ENCODE data around the gene SUGT1. TPM values are rescaled to one million over a fixed set of nuclear protein-coding genes. Genes with fewer than 3 reads are reported as not detected.

SUGT1 gene
- total RNA-seq, 1 experiment from 2014 or later, result 132 TPM

DNA sequence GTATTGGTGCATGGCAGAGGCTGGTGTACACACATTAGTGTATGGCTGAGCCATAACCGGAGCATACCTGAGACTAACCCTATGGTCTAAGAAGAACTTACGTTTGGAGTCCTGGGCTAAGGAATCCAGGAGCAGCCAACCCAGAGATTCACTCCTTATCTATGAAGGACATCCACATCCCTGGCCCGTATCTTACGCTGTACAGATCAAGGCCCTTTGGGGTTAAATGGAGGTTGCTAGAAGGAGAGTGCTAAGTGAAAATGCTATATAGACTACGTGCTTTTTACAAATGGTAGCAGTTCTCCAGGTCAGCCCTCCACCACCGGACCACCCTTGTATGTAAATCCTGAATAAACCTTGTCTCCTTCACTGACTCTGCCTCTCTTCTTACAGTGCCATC is 1.9 kb upstream of the SUGT1 start:
- intact Hi-C loops (cut with micrococcal nuclease; ENCODE audit: unreplicated experiment), result loop anchor here (5.0 to 10.0 kb wide), 2 partner anchors 154 to 197 kb away; partner anchors contain the start of gene PCDH8
- Histone ChIP-seq H3K27ac (ENCODE audit: low read depth, low read length, poor library complexity, severe bottlenecking) (peak overlapping the region; percentile 97), H3K27me3 (replicated peaks; ENCODE audit: insufficient read depth, low read depth, low read length, poor library complexity) (no peaks in the 10 kb centered on the region), H3K4me1 (ENCODE audit: insufficient read depth, low read length, poor library complexity, severe bottlenecking) (peaks cover 7% of the 10 kb centered on the region), H3K4me3 (ENCODE audit: low read depth, low read length, poor library complexity, severe bottlenecking) (peak overlapping the region; percentile 84), H3K36me3 (ENCODE audit: insufficient read depth, low read length, poor library complexity, severe bottlenecking) (peaks cover 16% of the 10 kb centered on the region), H3K9me3 (ENCODE audit: low read depth, low read length, poor library complexity, severe bottlenecking) (no peaks in the 10 kb centered on the region)
- no TSS peak for BruUV-seq (replicated peaks)
- ChIA-PET CTCF (no interaction called here), POLR2A (ENCODE audit: low non-redundant PET) (no interaction called here)
- TF ChIP-seq EZH2 (IDR thresholded peaks at IDR 0.05; ENCODE audit: borderline replicate concordance, low read depth, low read length, poor library complexity, severe bottlenecking), result no peak
- TF ChIP-seq, protein P1, sequence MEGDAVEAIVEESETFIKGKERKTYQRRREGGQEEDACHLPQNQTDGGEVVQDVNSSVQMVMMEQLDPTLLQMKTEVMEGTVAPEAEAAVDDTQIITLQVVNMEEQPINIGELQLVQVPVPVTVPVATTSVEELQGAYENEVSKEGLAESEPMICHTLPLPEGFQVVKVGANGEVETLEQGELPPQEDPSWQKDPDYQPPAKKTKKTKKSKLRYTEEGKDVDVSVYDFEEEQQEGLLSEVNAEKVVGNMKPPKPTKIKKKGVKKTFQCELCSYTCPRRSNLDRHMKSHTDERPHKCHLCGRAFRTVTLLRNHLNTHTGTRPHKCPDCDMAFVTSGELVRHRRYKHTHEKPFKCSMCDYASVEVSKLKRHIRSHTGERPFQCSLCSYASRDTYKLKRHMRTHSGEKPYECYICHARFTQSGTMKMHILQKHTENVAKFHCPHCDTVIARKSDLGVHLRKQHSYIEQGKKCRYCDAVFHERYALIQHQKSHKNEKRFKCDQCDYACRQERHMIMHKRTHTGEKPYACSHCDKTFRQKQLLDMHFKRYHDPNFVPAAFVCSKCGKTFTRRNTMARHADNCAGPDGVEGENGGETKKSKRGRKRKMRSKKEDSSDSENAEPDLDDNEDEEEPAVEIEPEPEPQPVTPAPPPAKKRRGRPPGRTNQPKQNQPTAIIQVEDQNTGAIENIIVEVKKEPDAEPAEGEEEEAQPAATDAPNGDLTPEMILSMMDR (conservative IDR thresholded peaks at IDR 0.05; ENCODE audit: low read depth, low read length), result no peak
- DNase-seq (ENCODE audit: low spot score), result no peak

GRCh38 chr13:52651897-52652195 is 790 bp upstream of the SUGT1 start:
- no peak for TF ChIP-seq EZH2 (IDR thresholded peaks at IDR 0.05; ENCODE audit: borderline replicate concordance, low read depth, low read length, poor library complexity, severe bottlenecking)
- TF ChIP-seq, protein P1 (conservative IDR thresholded peaks at IDR 0.05; ENCODE audit: low read depth, low read length), result no peak
- ChIA-PET POLR2A (ENCODE audit: low non-redundant PET) (no interaction called here), CTCF (interaction anchor here (1.7 kb wide), 1 partner anchor 14 kb away, joined by 8 read pairs; no protein-coding TSS in a partner anchor)
- intact Hi-C loops (cut with micrococcal nuclease; ENCODE audit: unreplicated experiment), result loop anchor here (1.0 to 10.0 kb wide), 3 partner anchors 35 to 195 kb away; partner anchors contain the start of gene PCDH8
- H3K9me3 ChIP-seq (ENCODE audit: low read depth, low read length, poor library complexity, severe bottlenecking), result no peaks in the 10 kb centered on the region
- peak overlapping the region; percentile 97 for H3K27ac ChIP-seq (ENCODE audit: low read depth, low read length, poor library complexity, severe bottlenecking)
- H3K36me3 ChIP-seq (ENCODE audit: insufficient read depth, low read length, poor library complexity, severe bottlenecking), result peaks cover 16% of the 10 kb centered on the region
- H3K27me3 ChIP-seq (replicated peaks; ENCODE audit: insufficient read depth, low read depth, low read length, poor library complexity), result no peaks in the 10 kb centered on the region
- H3K4me1 ChIP-seq (ENCODE audit: insufficient read depth, low read length, poor library complexity, severe bottlenecking), result peaks cover 7% of the 10 kb centered on the region
- H3K4me3 ChIP-seq (ENCODE audit: low read depth, low read length, poor library complexity, severe bottlenecking), result peak overlapping the region; percentile 84
- DNase-seq (ENCODE audit: low spot score), result no peak
- no TSS peak for BruUV-seq (replicated peaks)

- Histone ChIP-seq H3K4me1 (ENCODE audit: insufficient read depth, low read length, poor library complexity, severe bottlenecking) (peaks cover 7% of the 10 kb centered on the region), H3K27ac (ENCODE audit: low read depth, low read length, poor library complexity, severe bottlenecking) (peak overlapping the region; percentile 97), H3K36me3 (ENCODE audit: insufficient read depth, low read length, poor library complexity, severe bottlenecking) (peaks cover 24% of the 10 kb centered on the region), H3K27me3 (replicated peaks; ENCODE audit: insufficient read depth, low read depth, low read length, poor library complexity) (no peaks in the 10 kb centered on the region), H3K4me3 (ENCODE audit: low read depth, low read length, poor library complexity, severe bottlenecking) (peak overlapping the region; percentile 84), H3K9me3 (ENCODE audit: low read depth, low read length, poor library complexity, severe bottlenecking) (no peaks in the 10 kb centered on the region)
- intact Hi-C loops (cut with micrococcal nuclease; ENCODE audit: unreplicated experiment), result loop anchor here (1.0 to 10.0 kb wide), 3 partner anchors 36 to 194 kb away; partner anchors contain the start of gene PCDH8
- TF ChIP-seq, protein P1 (conservative IDR thresholded peaks at IDR 0.05; ENCODE audit: low read depth, low read length), result 0 out of 2 replicates have a peak, but pooled peaks have one; percentile 6
- no peak for TF ChIP-seq EZH2 (IDR thresholded peaks at IDR 0.05; ENCODE audit: borderline replicate concordance, low read depth, low read length, poor library complexity, severe bottlenecking)
- POLR2A ChIA-PET (ENCODE audit: low non-redundant PET), result interaction anchor here (0.6 to 0.7 kb wide), 3 partner anchors 49 to 586 kb away, joined by 3 to 4 read pairs (median 3); no protein-coding TSS in a partner anchor
- no TSS peak for BruUV-seq (replicated peaks)
- DNase-seq (ENCODE audit: low spot score), result no peak
- CTCF ChIA-PET, result interaction anchor here (0.7 to 1.7 kb wide), 2 partner anchors 13 to 156 kb away, joined by 3 to 8 read pairs; no protein-coding TSS in a partner anchor
These were observed 306 bp downstream of the SUGT1 start for GRCh38 chr13:52652980-52653303.
